Osteoblast (primary cell): ENCODE data around the gene MYH11. TPM values are rescaled to one million over a fixed set of nuclear protein-coding genes. Genes with fewer than 3 reads are reported as not detected.
"Not testable (repeated sequence)": the region's sequence is repeated elsewhere in the genome, so short reads cannot be mapped to it uniquely, and the experiment has no call there.

ENCODE experiments used
- DNase-seq: peaks from one replicate; pipeline ENCODE4 v3.0.0; 2011; ENCODE audit warnings: low spot score, mixed read lengths; ENCODE audit not compliant: insufficient read length; ENCODE audit errors: missing footprints
- H2AFZ ChIP-seq: 2 replicates; pipeline ENCODE4 v1.6.0; 2011; ENCODE audit warnings: mild to moderate bottlenecking, low read length
- H3K27ac ChIP-seq: 2 replicates; pipeline ENCODE4 v1.5.1; 2011; ENCODE audit warnings: mild to moderate bottlenecking, low read depth, low read length, moderate library complexity
- H3K27me3 ChIP-seq: 2 replicates; pipeline ENCODE4 v1.6.0; 2012; ENCODE audit warnings: mild to moderate bottlenecking, control low read depth, inconsistent platforms, low read length, moderate library complexity; ENCODE audit not compliant: insufficient read depth
- H3K36me3 ChIP-seq: 2 replicates; pipeline ENCODE4 v1.5.1; 2011; ENCODE audit warnings: mild to moderate bottlenecking, low read length, control low read depth, moderate library complexity; ENCODE audit not compliant: insufficient read depth
- H3K4me1 ChIP-seq: 2 replicates; pipeline ENCODE4 v1.5.1; 2011; ENCODE audit warnings: mild to moderate bottlenecking, low read length, control low read depth, moderate library complexity; ENCODE audit not compliant: insufficient read depth
- H3K4me2 ChIP-seq: 2 replicates; pipeline ENCODE4 v1.6.0; 2011; ENCODE audit warnings: mild to moderate bottlenecking, low read length; ENCODE audit not compliant: insufficient read depth
- H3K4me3 ChIP-seq: fragments of 200-600 bp; sonication (generic); 3 replicates; pipeline ENCODE4 v1.5.1; 2012; ENCODE audit warnings: mild to moderate bottlenecking, low read length, inconsistent platforms; ENCODE audit not compliant: insufficient read depth
- H3K79me2 ChIP-seq: 2 replicates; pipeline ENCODE4 v1.6.0; 2012; ENCODE audit warnings: mild to moderate bottlenecking, low read length, control low read depth, inconsistent platforms; ENCODE audit not compliant: insufficient read depth
- H3K9me3 ChIP-seq: 2 replicates; pipeline ENCODE4 v1.5.1; 2011; ENCODE audit warnings: low read depth, low read length, control low read depth
- H4K20me1 ChIP-seq: 2 replicates; pipeline ENCODE4 v1.6.0; 2012; ENCODE audit warnings: mild to moderate bottlenecking, low read length, control low read depth; ENCODE audit not compliant: insufficient read depth
- total RNA-seq: library from RNA; depleted of rRNA; stranded (reverse); fragments of >200 nt; gene quantifications from 2 replicates; pipeline ENCODE4 v1.2.3, GENCODE V29; 2012
- TF ChIP-seq, protein P1 (sequence below): IDR thresholded peaks from 2 replicates; pipeline ENCODE4 v1.5.1; 2011; ENCODE audit warnings: mild to moderate bottlenecking, low read depth, low read length, moderate library complexity; ENCODE audit errors: extremely low read depth

MYH11 gene
- total RNA-seq, 1 donor = under 0.01 TPM

DNA sequence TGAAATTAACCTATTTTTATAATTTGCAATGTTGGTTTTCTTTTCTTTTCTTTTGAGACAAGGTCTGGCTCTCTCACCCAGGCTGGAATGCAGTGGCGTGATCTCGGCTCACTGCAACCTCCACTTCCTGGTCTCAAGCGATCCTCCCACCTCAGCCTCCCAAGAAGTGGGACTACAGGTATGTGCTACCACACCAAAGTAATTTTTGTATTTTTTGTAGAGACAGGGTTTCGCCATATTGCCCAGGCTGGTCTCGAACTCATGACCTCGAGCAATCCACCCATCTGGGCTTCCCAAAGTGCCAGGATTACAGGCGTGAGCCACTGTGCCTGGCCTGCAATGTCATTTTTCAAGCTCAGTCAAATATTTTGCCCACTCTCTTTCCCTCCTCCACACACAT, 36.0 kb downstream of the MYH11 start:
- Histone ChIP-seq H3K9me3 (peaks cover 4% of the 10 kb centered on the region), H3K79me2 (no peaks in the 10 kb centered on the region), H3K36me3 (no peaks in the 10 kb centered on the region), H4K20me1 (no peaks in the 10 kb centered on the region), H3K4me2 (no peak overlapping the region), H3K27ac (no peak overlapping the region), H3K4me3 (no peak overlapping the region), H3K27me3 (peaks cover 22% of the 10 kb centered on the region), H2AFZ (no peak overlapping the region), H3K4me1 (no peaks in the 10 kb centered on the region)
- no peak for DNase-seq
- TF ChIP-seq, protein P1, sequence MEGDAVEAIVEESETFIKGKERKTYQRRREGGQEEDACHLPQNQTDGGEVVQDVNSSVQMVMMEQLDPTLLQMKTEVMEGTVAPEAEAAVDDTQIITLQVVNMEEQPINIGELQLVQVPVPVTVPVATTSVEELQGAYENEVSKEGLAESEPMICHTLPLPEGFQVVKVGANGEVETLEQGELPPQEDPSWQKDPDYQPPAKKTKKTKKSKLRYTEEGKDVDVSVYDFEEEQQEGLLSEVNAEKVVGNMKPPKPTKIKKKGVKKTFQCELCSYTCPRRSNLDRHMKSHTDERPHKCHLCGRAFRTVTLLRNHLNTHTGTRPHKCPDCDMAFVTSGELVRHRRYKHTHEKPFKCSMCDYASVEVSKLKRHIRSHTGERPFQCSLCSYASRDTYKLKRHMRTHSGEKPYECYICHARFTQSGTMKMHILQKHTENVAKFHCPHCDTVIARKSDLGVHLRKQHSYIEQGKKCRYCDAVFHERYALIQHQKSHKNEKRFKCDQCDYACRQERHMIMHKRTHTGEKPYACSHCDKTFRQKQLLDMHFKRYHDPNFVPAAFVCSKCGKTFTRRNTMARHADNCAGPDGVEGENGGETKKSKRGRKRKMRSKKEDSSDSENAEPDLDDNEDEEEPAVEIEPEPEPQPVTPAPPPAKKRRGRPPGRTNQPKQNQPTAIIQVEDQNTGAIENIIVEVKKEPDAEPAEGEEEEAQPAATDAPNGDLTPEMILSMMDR = no peak

DNA sequence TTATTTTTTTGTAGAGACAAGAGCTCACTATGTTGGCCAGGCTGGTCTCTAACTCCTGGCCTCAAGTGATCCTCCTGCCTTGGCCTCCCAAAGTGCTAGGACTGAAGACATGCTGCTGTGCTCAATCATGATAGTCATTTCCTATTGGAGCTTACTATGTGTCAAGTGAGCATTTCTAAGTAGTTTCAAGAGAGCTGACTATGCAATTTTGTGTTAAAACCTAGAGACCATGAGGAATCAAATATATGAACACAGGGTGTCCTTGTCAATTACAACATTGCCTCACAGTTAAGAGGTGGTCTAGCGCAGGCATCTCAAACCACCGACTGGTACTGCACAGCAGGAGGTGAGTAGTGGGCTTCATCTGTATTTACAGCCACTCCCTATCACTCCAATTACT, 37.8 kb downstream of the MYH11 start:
- H3K36me3 ChIP-seq = no peaks in the 10 kb centered on the region
- TF ChIP-seq, protein P1 = no peak

DNA sequence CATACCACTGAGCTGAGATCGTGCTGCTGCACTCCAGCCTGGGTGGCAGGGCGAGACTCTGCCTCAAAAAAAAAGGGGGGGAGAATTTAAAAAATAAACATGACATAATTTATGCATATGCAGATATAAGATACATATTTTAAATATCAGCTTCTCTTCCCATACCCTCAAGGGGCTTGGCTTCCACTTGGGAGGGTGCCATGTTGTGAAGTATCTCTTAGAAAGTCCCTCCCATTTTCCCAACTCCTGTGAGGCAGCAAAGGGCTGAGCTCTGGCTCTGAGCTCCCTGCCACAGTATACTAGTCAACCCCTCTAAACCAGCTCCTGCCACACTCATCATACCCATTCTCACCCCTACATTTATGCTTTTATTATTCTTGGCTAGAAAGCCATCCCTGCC, 39.4 kb downstream of the MYH11 start:
- Histone ChIP-seq H3K4me3 (no peak overlapping the region), H3K27me3 (peaks cover 31% of the 10 kb centered on the region), H3K27ac (no peak overlapping the region), H3K36me3 (no peaks in the 10 kb centered on the region), H3K4me1 (no peaks in the 10 kb centered on the region), H2AFZ (no peak overlapping the region), H3K4me2 (no peak overlapping the region), H4K20me1 (no peaks in the 10 kb centered on the region), H3K79me2 (no peaks in the 10 kb centered on the region), H3K9me3 (peaks cover 4% of the 10 kb centered on the region)
- no peak for DNase-seq
- TF ChIP-seq, protein P1 = no peak

More for the DNA sequence above, 37.8 kb downstream of the MYH11 start:
- Histone ChIP-seq H3K27me3 (peaks cover 34% of the 10 kb centered on the region), H4K20me1 (no peaks in the 10 kb centered on the region), H3K79me2 (no peaks in the 10 kb centered on the region), H3K4me2 (no peak overlapping the region), H3K4me3 (no peak overlapping the region), H3K9me3 (peaks cover 4% of the 10 kb centered on the region), H3K27ac (no peak overlapping the region), H3K4me1 (no peaks in the 10 kb centered on the region), H2AFZ (no peak overlapping the region)
- DNase-seq = no peak

DNA sequence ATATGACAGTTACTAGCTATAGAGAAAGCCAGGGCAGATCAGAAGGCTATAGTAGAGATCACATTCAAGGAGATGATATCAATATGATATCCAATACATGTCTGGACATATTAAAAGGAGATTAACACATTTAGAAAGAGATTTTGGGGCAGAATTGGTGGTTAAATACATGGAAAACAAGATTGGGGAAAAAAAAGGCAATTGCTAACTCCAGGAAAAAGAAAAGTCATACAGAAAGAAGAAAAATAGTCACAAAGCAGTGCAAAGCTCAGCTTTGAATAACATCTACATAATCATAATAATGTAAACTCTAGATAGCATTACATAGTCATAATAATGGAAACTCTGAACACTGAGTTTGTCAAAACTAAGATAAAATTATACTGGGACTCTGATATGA, 40.6 kb downstream of the MYH11 start:
- peaks cover 30% of the 10 kb centered on the region for H3K27me3 ChIP-seq
- H2AFZ ChIP-seq = no peak overlapping the region
- H3K36me3 ChIP-seq = no peaks in the 10 kb centered on the region
- H3K79me2 ChIP-seq = no peaks in the 10 kb centered on the region
- DNase-seq = no peak
- H3K4me3 ChIP-seq = no peak overlapping the region
- peaks cover 9% of the 10 kb centered on the region for H3K4me1 ChIP-seq
- H3K4me2 ChIP-seq = no peak overlapping the region
- H4K20me1 ChIP-seq = no peaks in the 10 kb centered on the region
- TF ChIP-seq, protein P1 = no peak
- no peak overlapping the region for H3K27ac ChIP-seq
- H3K9me3 ChIP-seq = peaks cover 4% of the 10 kb centered on the region

DNA sequence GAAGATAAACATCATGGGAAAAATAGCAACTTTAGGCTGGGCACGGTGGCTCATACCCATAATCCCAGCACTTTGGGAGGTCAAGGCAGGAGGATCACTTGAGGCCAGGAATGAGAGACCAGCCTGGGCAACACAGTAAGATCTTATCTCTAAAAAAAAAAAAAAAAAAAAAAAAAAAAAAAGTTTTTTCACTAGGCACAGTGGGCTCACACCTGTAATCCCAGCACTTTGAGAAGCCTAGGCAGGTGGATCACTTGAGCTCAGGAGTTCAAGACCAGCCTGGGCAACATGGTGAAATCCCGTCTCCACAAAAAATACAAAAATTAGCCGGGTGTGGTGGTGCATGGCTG, 44.5 kb downstream of the MYH11 start:
- H3K4me1 ChIP-seq = peaks cover 23% of the 10 kb centered on the region
- not testable (repeated sequence) for DNase-seq

More for the DNA sequence above, 44.5 kb downstream of the MYH11 start:
- H3K4me2 ChIP-seq, H3K36me3 ChIP-seq, H2AFZ ChIP-seq, H4K20me1 ChIP-seq, H3K9me3 ChIP-seq, H3K27ac ChIP-seq, H3K79me2 ChIP-seq, H3K4me3 ChIP-seq: not testable (repeated sequence)
- H3K27me3 ChIP-seq = peaks cover 36% of the 10 kb centered on the region
